Spleen (tissue), 7 donors: ENCODE data around the gene HOMEZ.
"Not testable (repeated sequence)": the region's sequence is repeated elsewhere in the genome, so short reads cannot be mapped to it uniquely, and the experiment has no call there.

Experiments used
- CTCF ChIP-seq, 11 experiments: fragments of 200-600 bp in 7 of 11; fragments of 450-650 bp in 4 of 11; sonication (generic) in 4 of 11; IDR thresholded peaks in 8 of 11; conservative IDR thresholded peaks in 3 of 11; 1 replicate in 7 of 11; 2 replicates in 4 of 11; pipeline versions ENCODE4 v1.4.0 to v1.8.0; 2016 to 2021; ENCODE audit warnings: antibody characterized with exemption in 11 of 11, inconsistent platforms in 4 of 11, mild to moderate bottlenecking in 1 of 11
- POLR2A ChIP-seq, 3 donors: fragments of 450-650 bp; IDR thresholded peaks; one replicate each; pipeline ENCODE4 v1.5.1; 2017; ENCODE audit warnings: antibody characterized with exemption in 3 of 3, mild to moderate bottlenecking in 1 of 3
- donor health status: DM: no; HTN: no; CAD: no; lungs with moderate emphysema.
- donor health status: DM: no; HTN: no; CAD: no.
- donor health status: DM: no; HTN: no; CAD: no.

- not testable (repeated sequence) for TF ChIP-seq CTCF (IDR thresholded peaks at IDR 0.05 in 8 of 11, conservative IDR thresholded peaks at IDR 0.05 in 3 of 11); POLR2A (IDR thresholded peaks at IDR 0.05)
These were observed 61.0 kb downstream of the HOMEZ start for GRCh38 chr14:23224958-23225357.
